ENCODE measurements around the gene PDE2A.

Gene PDE2A

GRCh38 chr11:72710278-72710677 is 36.1 kb upstream of the PDE2A start:
- H3K9me3 ChIP-seq (ENCODE audit: insufficient read depth, low read length, severe bottlenecking), result no peaks in the 10 kb centered on the region
- no peaks in the 10 kb centered on the region for H3K4me1 ChIP-seq (ENCODE audit: insufficient read depth, low read length)
- no peak for DNase-seq
- TF ChIP-seq EZH2 (IDR thresholded peaks at IDR 0.05; ENCODE audit: borderline replicate concordance, low read depth, low read length, severe bottlenecking), result no peak
- no peak for TF ChIP-seq CTCF (IDR thresholded peaks at IDR 0.05; ENCODE audit: borderline replicate concordance, extremely low read depth, low read length, poor library complexity, severe bottlenecking)
- H3K4me3 ChIP-seq (ENCODE audit: low read depth in 1 of 2, low read length in 2 of 2), result no peak overlapping the region
- H4K20me1 ChIP-seq (ENCODE audit: insufficient read depth, low read length), result peaks cover 36% of the 10 kb centered on the region
- H3K36me3 ChIP-seq (ENCODE audit: insufficient read depth, low read length), result peaks cover 86% of the 10 kb centered on the region
- peaks cover 24% of the 10 kb centered on the region for H3K79me2 ChIP-seq (ENCODE audit: insufficient read depth, low read length)
- ATAC-seq (ENCODE audit: insufficient read depth, low read depth), result no peak
- no peak overlapping the region for H2AFZ ChIP-seq (ENCODE audit: low read depth, low read length)
- no peak overlapping the region for H3K9ac ChIP-seq (ENCODE audit: low read depth, low read length)
- no peaks in the 10 kb centered on the region for H3K27me3 ChIP-seq (ENCODE audit: insufficient read depth, low read length, poor library complexity)
- no peak overlapping the region for H3K4me2 ChIP-seq (ENCODE audit: insufficient read depth, low read length)
- no peak overlapping the region for H3K27ac ChIP-seq (ENCODE audit: low read length)

GRCh38 chr11:72709478-72710238 is 35.4 kb upstream of the PDE2A start:
- no peak overlapping the region for H3K27ac ChIP-seq (ENCODE audit: low read length)
- peaks cover 86% of the 10 kb centered on the region for H3K36me3 ChIP-seq (ENCODE audit: insufficient read depth, low read length)
- no peaks in the 10 kb centered on the region for H3K4me1 ChIP-seq (ENCODE audit: insufficient read depth, low read length)
- H4K20me1 ChIP-seq (ENCODE audit: insufficient read depth, low read length), result peaks cover 30% of the 10 kb centered on the region
- H2AFZ ChIP-seq (ENCODE audit: low read depth, low read length), result no peak overlapping the region
- no peak overlapping the region for H3K4me2 ChIP-seq (ENCODE audit: insufficient read depth, low read length)
- H3K27me3 ChIP-seq (ENCODE audit: insufficient read depth, low read length, poor library complexity), result no peaks in the 10 kb centered on the region
- H3K79me2 ChIP-seq (ENCODE audit: insufficient read depth, low read length), result peaks cover 18% of the 10 kb centered on the region
- DNase-seq (no peak), ATAC-seq (ENCODE audit: insufficient read depth, low read depth) (no peak)
- H3K9ac ChIP-seq (ENCODE audit: low read depth, low read length), result no peak overlapping the region
- H3K9me3 ChIP-seq (ENCODE audit: insufficient read depth, low read length, severe bottlenecking), result no peaks in the 10 kb centered on the region
- TF ChIP-seq EZH2 (IDR thresholded peaks at IDR 0.05; ENCODE audit: borderline replicate concordance, low read depth, low read length, severe bottlenecking) (no peak), CTCF (IDR thresholded peaks at IDR 0.05; ENCODE audit: borderline replicate concordance, extremely low read depth, low read length, poor library complexity, severe bottlenecking) (no peak)
- H3K4me3 ChIP-seq (ENCODE audit: low read depth in 1 of 2, low read length in 2 of 2), result no peak overlapping the region

- ATAC-seq (ENCODE audit: insufficient read depth, low read depth) (no peak), DNase-seq (no peak)
- Histone ChIP-seq H3K4me2 (ENCODE audit: insufficient read depth, low read length) (no peak overlapping the region), H3K9me3 (ENCODE audit: insufficient read depth, low read length, severe bottlenecking) (no peaks in the 10 kb centered on the region), H3K4me3 (ENCODE audit: low read depth in 1 of 2, low read length in 2 of 2) (no peak overlapping the region), H3K9ac (ENCODE audit: low read depth, low read length) (no peak overlapping the region), H3K79me2 (ENCODE audit: insufficient read depth, low read length) (no peaks in the 10 kb centered on the region; the same call in 1 of the 2 replicates), H2AFZ (ENCODE audit: low read depth, low read length) (no peak overlapping the region), H3K36me3 (ENCODE audit: insufficient read depth, low read length) (peaks cover 98% of the 10 kb centered on the region), H3K27me3 (ENCODE audit: insufficient read depth, low read length, poor library complexity) (no peaks in the 10 kb centered on the region), H3K4me1 (ENCODE audit: insufficient read depth, low read length) (no peaks in the 10 kb centered on the region), H4K20me1 (ENCODE audit: insufficient read depth, low read length) (peaks cover 22% of the 10 kb centered on the region), H3K27ac (ENCODE audit: low read length) (no peak overlapping the region)
- TF ChIP-seq CTCF (IDR thresholded peaks at IDR 0.05; ENCODE audit: borderline replicate concordance, extremely low read depth, low read length, poor library complexity, severe bottlenecking), result no peak
- no peak for TF ChIP-seq EZH2 (IDR thresholded peaks at IDR 0.05; ENCODE audit: borderline replicate concordance, low read depth, low read length, severe bottlenecking)
Measured at GRCh38 chr11:72707032-72707431, 32.8 kb upstream of the PDE2A start.
